ENCODE data around the gene ZNF562.

Gene ZNF562

DNA sequence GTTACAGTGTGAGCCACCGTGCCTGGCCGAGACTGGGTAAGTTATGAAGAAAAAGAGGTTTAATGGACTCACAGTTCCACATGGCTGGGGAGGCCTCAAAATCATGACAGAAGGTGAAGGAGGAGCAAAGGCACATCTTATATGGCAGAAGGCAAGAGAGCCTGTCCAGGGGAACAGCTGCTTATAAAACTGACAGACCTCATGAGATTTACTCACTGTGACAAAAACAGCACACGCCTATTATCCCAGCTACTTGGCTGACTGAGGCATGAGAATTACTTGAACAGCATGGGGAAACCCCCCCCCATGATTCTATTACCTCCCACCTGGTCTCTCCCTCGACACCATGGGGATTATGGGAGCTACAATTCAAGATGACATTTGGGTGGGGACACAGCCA is 30.4 kb downstream of the ZNF562 start:
- DNase-seq (ENCODE audit: low read depth) = no peak

DNA sequence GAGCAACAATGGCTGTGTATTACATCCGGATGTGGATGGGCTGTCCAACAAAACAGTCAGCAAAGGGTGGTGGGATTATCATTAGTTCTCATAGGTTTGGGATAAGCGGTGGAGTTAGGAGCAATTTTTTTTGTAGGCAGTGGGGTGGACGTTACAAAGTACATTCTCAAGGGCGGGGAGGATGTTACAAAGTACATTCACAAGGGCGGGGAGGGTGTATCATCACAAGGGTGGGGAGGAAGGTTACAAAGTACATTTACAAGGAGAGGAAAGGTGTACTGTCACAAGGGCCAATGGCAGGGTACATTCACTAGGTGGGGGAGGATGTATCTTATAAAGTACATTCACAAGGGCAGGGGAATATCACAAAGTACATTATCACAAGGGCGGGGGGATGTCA is 33.1 kb downstream of the ZNF562 start:
- no peak for DNase-seq (ENCODE audit: low read depth)

DNA sequence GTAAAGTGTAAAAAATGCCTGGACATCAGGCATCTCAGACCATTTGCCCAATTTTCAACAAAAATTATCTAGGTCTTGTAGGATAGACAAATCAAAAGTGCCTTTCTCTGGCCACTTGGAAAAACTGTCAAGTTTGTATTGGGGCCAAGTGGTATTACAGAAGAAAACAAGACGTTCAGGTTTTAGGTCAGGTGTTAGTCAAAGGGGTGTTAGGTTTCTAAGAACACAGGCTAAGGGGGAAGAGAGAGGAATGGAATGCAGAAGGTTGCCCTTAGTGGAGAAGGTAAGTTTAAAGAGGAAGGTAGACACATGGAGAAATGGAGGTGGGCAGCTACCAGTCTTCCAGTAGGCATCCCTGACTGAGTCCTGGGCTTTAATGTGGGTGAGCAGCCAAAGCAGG is 33.9 kb downstream of the ZNF562 start:
- DNase-seq (ENCODE audit: low read depth) = no peak

DNA sequence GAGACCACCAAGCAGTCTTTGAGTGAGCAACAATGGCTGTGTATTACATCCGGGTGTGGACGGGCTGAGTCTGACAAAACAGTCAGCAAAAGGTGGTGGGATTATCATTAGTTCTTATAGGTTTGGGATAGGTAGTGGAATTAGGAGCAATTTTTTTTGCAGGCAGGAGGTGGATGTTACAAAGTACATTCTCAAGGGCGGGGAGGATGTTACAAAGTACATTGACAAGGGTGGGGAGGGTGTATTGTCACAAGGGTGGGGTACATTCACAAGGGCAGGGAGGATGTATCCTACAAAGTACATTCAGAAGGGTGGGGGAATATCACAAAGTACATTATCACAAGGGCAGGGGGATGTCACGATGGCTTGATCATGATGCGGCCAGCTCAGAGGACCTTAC is 38.9 kb downstream of the ZNF562 start:
- DNase-seq (ENCODE audit: low read depth) = no peak

DNA sequence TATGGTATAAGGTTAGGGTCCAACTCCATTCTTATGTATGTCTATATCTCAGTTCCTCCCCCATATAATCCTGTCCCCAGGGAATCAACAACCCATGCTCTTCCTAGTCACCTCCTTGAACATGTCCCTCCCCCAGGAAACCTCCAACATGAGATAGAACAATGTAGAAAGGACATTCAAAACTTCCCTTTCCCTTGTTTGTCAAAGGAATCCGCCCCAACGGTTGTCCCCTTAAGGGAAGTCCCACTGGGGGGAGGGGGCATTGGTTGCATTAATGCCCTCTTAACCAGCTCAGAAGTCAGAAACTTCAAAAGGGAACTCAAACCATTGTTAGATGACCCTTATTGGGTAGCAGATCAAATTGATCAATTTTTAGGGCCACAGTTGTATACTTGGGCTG is 47.0 kb downstream of the ZNF562 start:
- no peak for DNase-seq (ENCODE audit: low read depth)

DNA sequence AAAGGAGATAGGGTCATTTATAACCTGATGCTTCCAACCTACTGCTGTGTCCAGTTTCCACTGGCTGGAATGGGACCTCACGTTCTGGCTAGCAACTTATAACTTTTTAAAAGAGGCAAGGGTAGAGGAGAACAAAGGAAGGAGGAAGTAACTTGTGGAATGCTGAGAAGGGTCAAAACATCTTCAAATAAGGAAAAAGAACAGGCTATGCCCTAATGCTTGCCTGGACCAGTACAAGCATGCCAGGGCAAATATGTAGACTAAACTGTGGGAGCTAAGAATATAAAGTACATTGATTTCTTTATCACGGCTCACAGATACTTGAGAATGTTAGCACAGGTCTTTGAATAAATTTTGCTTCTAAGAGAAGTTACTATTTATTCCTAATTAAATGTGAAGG is 52.4 kb downstream of the ZNF562 start:
- no peak for DNase-seq (ENCODE audit: low read depth)

DNA sequence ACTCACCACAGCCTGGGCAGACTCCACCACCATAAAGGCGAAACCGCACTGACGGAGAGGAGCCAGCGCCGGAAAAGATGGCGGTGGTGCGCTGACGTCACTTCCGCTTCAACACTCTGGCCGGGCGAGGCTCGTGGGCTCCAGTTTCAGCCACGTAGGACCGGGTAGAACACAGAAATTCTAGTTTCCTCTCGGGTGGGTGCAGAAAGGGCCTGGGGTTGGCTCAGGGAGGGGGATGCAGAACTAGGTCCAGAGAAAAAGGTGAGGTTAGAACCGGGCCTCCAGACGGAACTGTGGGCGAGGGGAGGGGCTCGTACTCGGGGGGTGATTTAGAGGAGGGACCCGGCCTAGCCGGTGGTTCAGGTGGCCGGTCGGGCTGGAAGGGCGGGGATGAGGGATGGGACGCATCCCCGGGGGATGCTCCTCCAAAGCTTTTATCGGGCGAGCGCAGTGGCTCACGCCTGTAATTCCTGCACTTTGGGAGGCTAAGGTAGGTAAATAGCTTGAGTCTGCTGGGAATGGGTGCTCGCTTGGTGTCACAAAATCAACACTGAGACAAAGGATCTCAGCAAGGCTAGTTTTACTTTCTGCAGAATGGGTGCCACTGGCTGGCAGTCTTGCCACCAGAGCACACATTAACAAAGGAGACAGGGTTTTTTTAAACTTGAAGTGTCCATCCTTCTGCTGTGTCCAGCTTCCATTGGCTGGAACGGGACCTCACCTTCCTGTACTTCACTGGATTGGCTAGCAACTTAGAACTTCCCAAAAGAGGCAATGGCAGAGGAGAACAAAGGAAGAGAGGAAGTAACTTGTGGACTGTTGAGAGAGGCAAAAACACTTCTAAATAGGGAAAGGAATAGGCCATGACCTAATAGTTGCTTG is 53.5 kb downstream of the ZNF562 start, which contains the start of gene ZNF561:
TSS of gene ZNF561 (minus strand) at position 77 of the 882 bp plus-strand sequence. CDS start 1,776 bp downstream, outside the sequence.
- DNase-seq (ENCODE audit: low read depth) = peak; percentile 87

DNA sequence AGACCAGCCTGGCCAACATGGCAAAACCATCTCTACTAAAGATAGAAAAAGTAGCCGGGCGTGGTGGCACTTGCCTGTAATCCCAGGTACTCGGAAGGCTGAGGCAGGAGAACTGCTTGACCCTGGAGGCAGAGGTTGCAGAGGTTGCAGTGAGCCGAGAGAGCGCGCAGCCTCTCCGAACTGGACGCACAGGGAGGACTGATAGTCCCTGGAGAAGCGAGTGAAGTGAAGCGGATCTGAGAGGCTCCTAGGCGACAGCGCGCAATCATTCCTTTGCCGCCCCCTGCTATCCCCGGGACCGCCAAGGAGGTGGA is 54.1 kb downstream of the ZNF562 start:
- DNase-seq (ENCODE audit: low read depth) = no peak

DNA sequence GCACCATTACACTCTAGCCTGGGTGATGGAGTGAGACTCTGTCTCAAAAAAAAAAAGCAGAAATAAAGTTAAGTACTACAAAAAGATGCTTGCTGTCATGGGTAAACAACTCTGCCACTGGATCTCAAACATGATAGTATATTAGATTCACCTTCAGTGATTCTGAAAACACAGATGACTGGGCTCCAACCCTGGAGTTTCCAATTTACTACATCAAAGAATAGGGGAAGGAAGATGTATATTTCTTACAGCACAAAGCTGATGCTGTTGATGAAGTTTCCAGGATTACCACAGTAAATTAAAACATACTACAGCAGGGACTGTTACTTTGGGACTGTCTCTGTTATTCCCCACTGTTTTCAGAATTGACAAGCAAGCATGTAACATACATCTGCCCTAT is 59.1 kb downstream of the ZNF562 start:
- no peak for DNase-seq (ENCODE audit: low read depth)

DNA sequence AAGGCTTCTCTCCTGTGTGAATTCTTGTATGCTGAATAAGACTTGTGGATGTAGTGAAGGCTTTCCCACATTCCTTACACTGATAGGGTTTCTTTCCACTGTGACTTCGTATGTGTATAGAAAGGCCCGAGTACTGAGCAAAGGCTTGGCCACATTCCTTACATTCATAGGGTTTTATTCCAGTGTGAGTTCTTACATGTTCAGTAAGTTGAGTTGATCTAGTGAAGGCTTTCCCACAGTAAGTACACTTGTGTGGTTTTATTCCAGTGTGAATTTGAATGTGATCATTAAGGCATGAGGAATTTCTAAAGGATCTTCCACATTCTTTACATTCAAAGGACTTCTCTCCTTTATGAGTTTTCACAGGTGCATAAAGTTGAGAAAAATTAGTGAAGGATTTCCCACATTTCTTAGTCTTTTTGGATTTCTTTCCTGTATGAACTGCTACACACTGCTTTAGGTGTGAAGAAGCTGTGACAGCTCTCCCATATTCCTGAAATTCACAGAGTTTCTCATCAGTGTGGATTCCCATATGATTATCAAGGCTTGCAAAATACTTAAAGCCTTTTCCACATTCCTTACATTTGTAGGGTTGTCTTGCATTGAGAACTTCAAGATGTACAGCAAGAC is 64.3 kb downstream of the ZNF562 start:
- DNase-seq (ENCODE audit: low read depth) = no peak

DNA sequence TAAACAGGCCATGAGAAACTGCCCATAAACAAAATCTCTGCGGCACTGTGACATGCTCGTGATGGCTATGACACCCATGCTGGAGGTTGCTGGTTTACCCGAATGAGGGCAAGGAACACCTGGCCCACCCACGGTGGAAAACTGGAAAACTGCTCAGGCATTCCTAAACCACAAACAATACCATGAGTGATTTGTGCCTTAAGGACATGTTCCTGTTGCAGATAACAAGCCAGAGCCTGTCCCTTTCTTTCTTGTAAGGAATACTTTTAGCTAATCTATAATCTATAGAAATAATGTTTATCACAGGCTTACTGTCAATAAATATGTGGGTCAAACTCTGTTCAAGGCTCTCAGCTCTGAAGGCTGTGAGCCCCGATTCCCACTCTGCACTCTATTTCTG is 66.0 kb downstream of the ZNF562 start:
- no peak for DNase-seq (ENCODE audit: low read depth)

DNA sequence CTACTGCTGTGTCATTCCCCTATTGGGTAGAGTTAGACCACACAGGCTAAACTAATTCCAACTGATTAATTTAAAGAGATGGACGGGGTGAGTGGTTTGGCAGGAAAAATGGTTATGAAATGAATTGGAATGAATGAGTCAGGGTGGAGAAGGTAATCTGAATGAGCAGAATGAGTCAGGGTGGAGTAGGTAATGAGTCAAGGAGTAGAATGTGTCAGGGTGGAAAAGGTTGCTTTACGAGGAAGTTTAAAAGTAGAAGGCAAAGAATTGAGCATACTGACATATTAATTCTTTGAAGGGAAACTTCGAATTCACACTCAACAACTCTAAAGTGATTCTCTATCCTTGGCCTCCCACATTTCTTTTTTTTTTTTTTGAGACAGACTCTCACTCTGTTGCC is 77.9 kb downstream of the ZNF562 start:
- DNase-seq (ENCODE audit: low read depth) = peak; percentile 92
